HCT116 (cell line): Measurements from ENCODE around the gene PAFAH1B1.

ENCODE experiments used
- CTCF ChIP-seq, 3 experiments: fragments of 200-600 bp in 1 of 3; sonication (generic) in 1 of 3; IDR thresholded peaks in 2 of 3; conservative IDR thresholded peaks in 1 of 3; 2 replicates each; pipeline ENCODE4 v1.5.1; 2012 to 2017; ENCODE audit warnings: low read depth in 2 of 3, low read length in 2 of 3, antibody characterized with exemption in 1 of 3, borderline replicate concordance in 1 of 3, control low read depth in 1 of 3, mild to moderate bottlenecking in 1 of 3, mixed read lengths in 1 of 3, mixed run types in 1 of 3, moderate library complexity in 1 of 3; ENCODE audit not compliant: insufficient read depth in 1 of 3
- EZH2 ChIP-seq: fragments of 200-600 bp; sonication (generic); IDR thresholded peaks from 2 replicates; pipeline ENCODE4 v1.6.1; 2017; ENCODE audit warnings: antibody characterized with exemption, mixed run types
- JUND ChIP-seq: IDR thresholded peaks from 2 replicates; pipeline ENCODE4 v1.6.1; 2012
- POLR2A ChIP-seq: IDR thresholded peaks from 2 replicates; pipeline ENCODE4 v1.7.0; 2011; ENCODE audit warnings: borderline replicate concordance; ENCODE audit not compliant: insufficient read depth, insufficient read length; ENCODE audit errors: extremely low read depth
- REST ChIP-seq: IDR thresholded peaks from 2 replicates; pipeline ENCODE4 v1.6.1; 2012; ENCODE audit warnings: low read depth
- YY1 ChIP-seq: IDR thresholded peaks from 2 replicates; pipeline ENCODE4 v1.6.1; 2011; ENCODE audit warnings: low read length, low read depth, moderate library complexity, mild to moderate bottlenecking; ENCODE audit not compliant: insufficient replicate concordance; ENCODE audit errors: extremely low read depth
- ZNF274 ChIP-seq: fragments of 200-500 bp; sonication (Bioruptor generic); IDR thresholded peaks from 2 replicates; pipeline ENCODE4 v1.6.1; 2014; ENCODE audit warnings: mild to moderate bottlenecking, low read depth, low read length, inconsistent platforms
- TF ChIP-seq, protein P1 (sequence below): IDR thresholded peaks from 2 replicates; pipeline ENCODE4 v1.6.1; 2011; ENCODE audit warnings: mild to moderate bottlenecking, low read length, moderate library complexity; ENCODE audit not compliant: insufficient replicate concordance; ENCODE audit errors: extremely low read depth

DNA sequence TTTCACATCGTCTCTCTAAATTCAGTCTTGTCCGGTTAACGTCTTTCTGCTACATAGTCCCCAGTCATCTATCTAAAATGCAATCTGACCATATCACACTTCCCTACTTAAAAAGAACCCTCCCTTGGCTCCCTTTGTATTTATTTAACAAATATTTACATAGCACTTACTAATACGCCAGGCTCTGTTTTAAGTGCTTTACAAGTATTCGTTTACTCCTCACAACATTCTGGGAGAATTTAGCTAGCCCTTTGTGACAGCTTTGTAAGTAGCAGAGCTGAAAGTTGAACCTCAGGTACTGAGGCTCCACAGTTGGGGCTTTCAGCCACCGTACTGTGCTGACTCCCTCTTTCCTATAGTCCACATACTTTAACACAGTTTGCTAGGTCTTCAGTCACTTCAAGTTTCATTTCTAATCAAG lies 9.2 kb downstream of the PAFAH1B1 start:
- no peak for TF ChIP-seq CTCF (IDR thresholded peaks at IDR 0.05 in 2 of 3, conservative IDR thresholded peaks at IDR 0.05 in 1 of 3; ENCODE audit: borderline replicate concordance in 1 of 3, insufficient read depth in 1 of 3, low read depth in 2 of 3, low read length in 2 of 3)
- TF ChIP-seq YY1: no peak
- no peak for TF ChIP-seq REST
- TF ChIP-seq EZH2: no peak
- TF ChIP-seq JUND: no peak
- TF ChIP-seq ZNF274: no peak
- TF ChIP-seq POLR2A: no peak
- TF ChIP-seq, protein P1, sequence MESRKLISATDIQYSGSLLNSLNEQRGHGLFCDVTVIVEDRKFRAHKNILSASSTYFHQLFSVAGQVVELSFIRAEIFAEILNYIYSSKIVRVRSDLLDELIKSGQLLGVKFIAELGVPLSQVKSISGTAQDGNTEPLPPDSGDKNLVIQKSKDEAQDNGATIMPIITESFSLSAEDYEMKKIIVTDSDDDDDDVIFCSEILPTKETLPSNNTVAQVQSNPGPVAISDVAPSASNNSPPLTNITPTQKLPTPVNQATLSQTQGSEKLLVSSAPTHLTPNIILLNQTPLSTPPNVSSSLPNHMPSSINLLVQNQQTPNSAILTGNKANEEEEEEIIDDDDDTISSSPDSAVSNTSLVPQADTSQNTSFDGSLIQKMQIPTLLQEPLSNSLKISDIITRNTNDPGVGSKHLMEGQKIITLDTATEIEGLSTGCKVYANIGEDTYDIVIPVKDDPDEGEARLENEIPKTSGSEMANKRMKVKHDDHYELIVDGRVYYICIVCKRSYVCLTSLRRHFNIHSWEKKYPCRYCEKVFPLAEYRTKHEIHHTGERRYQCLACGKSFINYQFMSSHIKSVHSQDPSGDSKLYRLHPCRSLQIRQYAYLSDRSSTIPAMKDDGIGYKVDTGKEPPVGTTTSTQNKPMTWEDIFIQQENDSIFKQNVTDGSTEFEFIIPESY: no peak
